Hepatocyte (in vitro differentiated cells): Measurements from ENCODE around the gene HIVEP2.

Source experiments
- CTCF ChIP-seq: fragments of 200-600 bp; sonication (generic); IDR thresholded peaks from 2 replicates; pipeline ENCODE4 v1.5.1; 2016; ENCODE audit warnings: antibody characterized with exemption, mild to moderate bottlenecking; ENCODE audit not compliant: poor library complexity
- EZH2 ChIP-seq: fragments of 200-600 bp; sonication (generic); IDR thresholded peaks from 2 replicates; pipeline ENCODE4 v1.6.1; 2016; ENCODE audit warnings: antibody characterized with exemption, mild to moderate bottlenecking, borderline replicate concordance
- EZH2phosphoT487 ChIP-seq: fragments of 200-600 bp; sonication (generic); IDR thresholded peaks from one replicate; pipeline ENCODE4 v1.6.1; 2018; ENCODE audit warnings: antibody characterized with exemption, mild to moderate bottlenecking, low read depth, moderate library complexity; ENCODE audit not compliant: unreplicated experiment, severe bottlenecking

- no peak for TF ChIP-seq EZH2
- TF ChIP-seq CTCF: no peak
- no peak for TF ChIP-seq EZH2phosphoT487
Measured at GRCh38 chr6:142756215-142756630, 188.8 kb downstream of the HIVEP2 start.
